Spleen (tissue), 7 donors: Measurements from ENCODE around the gene SLC47A2.

Experiments
- CTCF ChIP-seq, 11 experiments: fragments of 200-600 bp in 7 of 11; fragments of 450-650 bp in 4 of 11; sonication (generic) in 4 of 11; IDR thresholded peaks in 8 of 11; conservative IDR thresholded peaks in 3 of 11; 1 replicate in 7 of 11; 2 replicates in 4 of 11; pipeline versions ENCODE4 v1.4.0 to v1.8.0; 2016 to 2021; ENCODE audit warnings: antibody characterized with exemption in 11 of 11, inconsistent platforms in 4 of 11, mild to moderate bottlenecking in 1 of 11
- POLR2A ChIP-seq, 3 donors: fragments of 450-650 bp; IDR thresholded peaks; one replicate each; pipeline ENCODE4 v1.5.1; 2017; ENCODE audit warnings: antibody characterized with exemption in 3 of 3, mild to moderate bottlenecking in 1 of 3
- POLR2AphosphoS5 ChIP-seq, 3 donors: sonication (generic); formaldehyde crosslinking; IDR thresholded peaks; one replicate each; pipeline ENCODE4 v1.5.1; 2017; ENCODE audit warnings: antibody characterized with exemption in 3 of 3
- donor health status: DM: no; HTN: no; CAD: no; lungs with moderate emphysema.
- donor health status: DM: no; HTN: no; CAD: no.
- donor health status: DM: no; HTN: no; CAD: no.

GRCh38 chr17:19646788-19647696 lies 69.3 kb downstream of the SLC47A2 start:
- no peak for TF ChIP-seq CTCF (IDR thresholded peaks at IDR 0.05 in 8 of 11, conservative IDR thresholded peaks at IDR 0.05 in 3 of 11)
- TF ChIP-seq POLR2A (IDR thresholded peaks at IDR 0.05), result no peak
- TF ChIP-seq POLR2AphosphoS5 (IDR thresholded peaks at IDR 0.05), result peak in 1 of 3 donors; percentile 19
